GM12801 (cell line): ENCODE results near the gene THTPA.

Source experiments
- CTCF ChIP-seq: IDR thresholded peaks from one replicate; pipeline ENCODE4 v1.5.1; 2011; ENCODE audit warnings: control low read depth; ENCODE audit not compliant: insufficient read length; ENCODE audit errors: extremely low read depth

Gene THTPA

GRCh38 chr14:23572836-23573235 is 16.8 kb downstream of the THTPA start:
- TF ChIP-seq CTCF: no peak

- TF ChIP-seq CTCF: no peak
Observed at GRCh38 chr14:23573384-23574015, 17.4 kb downstream of the THTPA start.

GRCh38 chr14:23577004-23577681 is 21.1 kb downstream of the THTPA start:
- TF ChIP-seq CTCF: no peak

- no peak for TF ChIP-seq CTCF
Observed at GRCh38 chr14:23577710-23578392, 21.8 kb downstream of the THTPA start.

- no peak for TF ChIP-seq CTCF
Observed at GRCh38 chr14:23578560-23579310, 22.7 kb downstream of the THTPA start, which contains the start of gene JPH4. Gene JPH4, minus strand, starts transcription at chr14:23578790. Its CDS starts 1,337 bp downstream, at chr14:23577453.

- no peak for TF ChIP-seq CTCF
Observed at GRCh38 chr14:23579311-23579630, 23.2 kb downstream of the THTPA start.

GRCh38 chr14:23579739-23580138 is 23.7 kb downstream of the THTPA start:
- TF ChIP-seq CTCF: no peak
